HEK293 (cell line): ENCODE results near the gene KIF23.

Experiments used
- TRIM28 ChIP-seq: IDR thresholded peaks from 2 replicates; pipeline ENCODE4 v1.6.1; 2011; ENCODE audit warnings: low read length, control low read depth, borderline replicate concordance
- ZFP41 ChIP-seq: fragments of 450-650 bp; formaldehyde crosslinking; IDR thresholded peaks from 2 replicates; pipeline ENCODE4 v1.5.1; 2016; ENCODE audit warnings: missing biosample characterization, missing genetic modification characterization, borderline replicate concordance
- ZNF629 ChIP-seq: fragments of 450-650 bp; formaldehyde crosslinking; IDR thresholded peaks from 2 replicates; pipeline ENCODE4 v1.5.1; 2017; ENCODE audit warnings: missing biosample characterization, missing genetic modification characterization
- ZNF660 ChIP-seq: fragments of 450-650 bp; IDR thresholded peaks from 2 replicates; pipeline ENCODE4 v1.5.1; 2018; ENCODE audit warnings: missing biosample characterization, mild to moderate bottlenecking, missing genetic modification characterization

GRCh38 chr15:69417581-69417980 lies 3.4 kb downstream of the KIF23 start:
- TF ChIP-seq TRIM28 (no peak), ZFP41 (tag by site-specific recombination) (no peak), ZNF660 (tag by site-specific recombination) (no peak), ZNF629 (tag by site-specific recombination) (no peak)
